Prostate gland (tissue), 2 donors: ENCODE data around the gene MNT. TPM values are rescaled to one million over a fixed set of nuclear protein-coding genes. Genes with fewer than 3 reads are reported as not detected.
A peak's percentile ranks its signal among the peaks of the same experiment; 100 is the strongest.

ENCODE experiments used
- DNase-seq: peaks from one replicate; pipeline ENCODE4 v3.0.0-alpha.2; 2019; ENCODE audit warnings: low spot score
- H3K27ac ChIP-seq, 2 donors: fragments of 200-600 bp; sonication (generic); 2 replicates each; pipeline ENCODE4 v1.5.1; 2017 to 2019
- H3K27me3 ChIP-seq: fragments of 200-600 bp; sonication (generic); replicated peaks from 2 replicates; pipeline ENCODE4 v1.5.1; 2019; ENCODE audit not compliant: insufficient read depth
- H3K36me3 ChIP-seq, 2 donors: fragments of 200-600 bp; sonication (generic); 1 replicate in 1 of 2; 2 replicates in 1 of 2; pipeline versions ENCODE4 v1.5.1 to v1.8.1; 2017 to 2019
- H3K4me1 ChIP-seq: fragments of 200-600 bp; sonication (generic); replicated peaks from 2 replicates; pipeline ENCODE4 v1.5.1; 2019
- H3K4me3 ChIP-seq, 2 donors: fragments of 200-600 bp; sonication (generic); 2 replicates each; pipeline ENCODE4 v1.5.1; 2017 to 2019
- H3K9me3 ChIP-seq: fragments of 200-600 bp; sonication (generic); 2 replicates; pipeline ENCODE4 v1.5.1; 2017
- POLR2A ChIP-seq: fragments of 450-650 bp; IDR thresholded peaks from one replicate; pipeline ENCODE4 v1.6.1; 2016; ENCODE audit warnings: antibody characterized with exemption, mild to moderate bottlenecking
- POLR2AphosphoS5 ChIP-seq: sonication (generic); formaldehyde crosslinking; IDR thresholded peaks from one replicate; pipeline ENCODE4 v1.6.1; 2017; ENCODE audit warnings: antibody characterized with exemption
- WGBS: methylation state at CpG from one replicate; pipeline ENCODE4 v1.1.5; 2018; 5-methylcytosine and 5-hydroxymethylcytosine counted together
- intact Hi-C: fragments of 100-400 bp; cut with DNase I; formaldehyde crosslinking; loops from one replicate; pipeline ENCODE4 v1.14.2; 2022
- total RNA-seq, 2 donors: library from RNA; depleted of rRNA; stranded (reverse); fragments of >200 nt; gene quantifications; one replicate each; pipeline ENCODE4 v1.1.0, GENCODE V29; 2016
- TF ChIP-seq, protein P1 (sequence below), 4 experiments: fragments of 200-600 bp in 2 of 4; fragments of 450-650 bp in 2 of 4; sonication (generic) in 2 of 4; IDR thresholded peaks; 1 replicate in 3 of 4; 2 replicates in 1 of 4; pipeline ENCODE4 v1.5.1; 2016 to 2019; ENCODE audit warnings: antibody characterized with exemption in 4 of 4, mild to moderate bottlenecking in 2 of 4, moderate library complexity in 2 of 4

The MNT gene
- total RNA-seq, 2 donors from 2014 or later: 14.8 to 32.0 TPM

DNA sequence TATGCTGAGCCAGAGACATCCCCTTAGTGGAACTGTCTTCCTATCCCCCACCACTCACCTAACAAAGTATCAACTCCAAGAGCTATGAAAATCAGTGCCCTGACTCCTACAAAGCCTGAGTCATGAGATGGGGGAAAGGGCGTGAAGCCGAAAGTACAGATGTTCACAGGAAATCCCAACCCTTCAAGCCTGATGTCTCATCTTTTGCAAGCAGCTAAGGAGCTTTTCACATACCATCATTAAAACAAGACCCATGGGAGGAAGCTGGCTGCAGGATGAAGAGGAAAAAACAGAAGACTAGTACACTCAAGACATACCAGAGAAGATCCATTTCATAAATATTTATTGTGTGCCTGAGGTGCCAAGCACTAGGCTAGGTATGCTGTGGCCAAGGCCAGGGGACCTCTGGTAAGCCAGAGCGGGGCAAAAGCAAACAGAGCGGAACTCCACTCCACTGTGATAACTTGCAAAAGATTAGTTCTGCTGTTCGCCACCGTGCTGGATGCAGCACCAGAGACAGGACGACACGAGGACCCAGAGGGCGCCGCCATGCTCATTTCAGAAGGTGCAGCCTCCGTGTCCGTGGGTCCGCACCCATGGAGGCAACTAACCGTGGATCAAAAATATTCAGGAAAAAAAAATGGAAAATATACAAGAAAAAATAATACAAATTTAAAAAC, 4.5 kb upstream of the MNT start:
- H3K36me3 ChIP-seq: no peaks in the 10 kb centered on the region
- no peak for DNase-seq
- no peak overlapping the region for H3K4me3 ChIP-seq
- intact Hi-C loops: no loop called here
- WGBS: 72% methylated on average over 14 of the region's 14 CpGs
- H3K9me3 ChIP-seq: no peaks in the 10 kb centered on the region
- H3K27me3 ChIP-seq: no peaks in the 10 kb centered on the region
- peak overlapping the region; percentile 15 to 30 for H3K27ac ChIP-seq
- TF ChIP-seq, protein P1, sequence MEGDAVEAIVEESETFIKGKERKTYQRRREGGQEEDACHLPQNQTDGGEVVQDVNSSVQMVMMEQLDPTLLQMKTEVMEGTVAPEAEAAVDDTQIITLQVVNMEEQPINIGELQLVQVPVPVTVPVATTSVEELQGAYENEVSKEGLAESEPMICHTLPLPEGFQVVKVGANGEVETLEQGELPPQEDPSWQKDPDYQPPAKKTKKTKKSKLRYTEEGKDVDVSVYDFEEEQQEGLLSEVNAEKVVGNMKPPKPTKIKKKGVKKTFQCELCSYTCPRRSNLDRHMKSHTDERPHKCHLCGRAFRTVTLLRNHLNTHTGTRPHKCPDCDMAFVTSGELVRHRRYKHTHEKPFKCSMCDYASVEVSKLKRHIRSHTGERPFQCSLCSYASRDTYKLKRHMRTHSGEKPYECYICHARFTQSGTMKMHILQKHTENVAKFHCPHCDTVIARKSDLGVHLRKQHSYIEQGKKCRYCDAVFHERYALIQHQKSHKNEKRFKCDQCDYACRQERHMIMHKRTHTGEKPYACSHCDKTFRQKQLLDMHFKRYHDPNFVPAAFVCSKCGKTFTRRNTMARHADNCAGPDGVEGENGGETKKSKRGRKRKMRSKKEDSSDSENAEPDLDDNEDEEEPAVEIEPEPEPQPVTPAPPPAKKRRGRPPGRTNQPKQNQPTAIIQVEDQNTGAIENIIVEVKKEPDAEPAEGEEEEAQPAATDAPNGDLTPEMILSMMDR (IDR thresholded peaks at IDR 0.05): no peak
- no peak for TF ChIP-seq POLR2A
- no peak for TF ChIP-seq POLR2AphosphoS5
- H3K4me1 ChIP-seq: peaks cover 9% of the 10 kb centered on the region

DNA sequence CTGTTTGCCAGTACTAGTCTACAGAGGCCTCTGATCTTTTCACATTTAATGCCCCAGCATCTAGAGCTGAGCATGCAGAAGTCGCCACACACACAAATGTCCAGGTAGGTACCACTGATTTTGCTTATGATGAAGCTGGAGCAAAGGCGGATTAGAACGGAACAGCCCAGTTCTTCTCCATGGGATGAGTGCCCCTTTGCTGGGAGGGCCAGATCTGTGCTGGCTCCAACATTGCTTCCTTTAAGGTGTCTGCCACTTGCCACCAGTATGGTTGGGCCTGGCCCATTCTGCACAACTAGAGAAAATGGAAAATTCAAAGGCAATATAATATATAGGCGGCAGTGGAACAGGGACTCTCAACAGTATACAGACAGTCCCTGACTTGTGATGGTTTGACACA, 2.2 kb upstream of the MNT start:
- Histone ChIP-seq H3K27ac (peak overlapping the region in 1 of 2 donors; percentile 99), H3K4me3 (no peak overlapping the region), H3K4me1 (peaks cover 12% of the 10 kb centered on the region), H3K27me3 (no peaks in the 10 kb centered on the region), H3K36me3 (no peaks in the 10 kb centered on the region), H3K9me3 (no peaks in the 10 kb centered on the region)
- intact Hi-C loops: no loop called here
- DNase-seq: no peak
- WGBS: 91% methylated on average over 4 of the region's 4 CpGs
- TF ChIP-seq, protein P1 (IDR thresholded peaks at IDR 0.05): no peak
- no peak for TF ChIP-seq POLR2AphosphoS5
- TF ChIP-seq POLR2A: no peak

DNA sequence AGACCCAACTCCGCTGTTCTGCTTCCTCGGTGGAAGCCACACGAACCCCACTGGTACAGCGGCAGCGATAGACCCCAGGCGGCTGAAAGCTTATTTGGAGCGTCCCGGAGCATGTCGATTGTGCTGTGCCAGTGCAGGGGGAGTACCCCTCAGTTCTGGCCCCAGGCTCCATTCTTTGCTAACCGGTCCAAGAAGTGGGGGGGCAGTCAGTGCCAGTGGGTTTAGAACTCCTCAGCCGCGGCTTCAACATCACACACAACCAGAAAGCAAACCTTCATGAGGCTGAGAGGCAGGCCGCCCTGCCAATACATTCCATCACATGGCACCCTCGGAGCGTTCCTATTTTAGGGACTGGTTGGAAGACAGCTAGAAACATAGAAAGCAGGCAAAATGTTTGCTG, 1.7 kb upstream of the MNT start:
- no peaks in the 10 kb centered on the region for H3K27me3 ChIP-seq
- WGBS: 12% methylated on average over 15 of the region's 15 CpGs
- H3K4me3 ChIP-seq: peak overlapping the region; percentile 92 to 94
- H3K9me3 ChIP-seq: no peaks in the 10 kb centered on the region
- no peaks in the 10 kb centered on the region for H3K36me3 ChIP-seq
- peaks cover 17% of the 10 kb centered on the region for H3K4me1 ChIP-seq
- intact Hi-C loops: no loop called here
- no peak for TF ChIP-seq POLR2A
- TF ChIP-seq POLR2AphosphoS5: no peak
- TF ChIP-seq, protein P1 (IDR thresholded peaks at IDR 0.05): no peak
- peak overlapping the region; percentile 97 to 99 for H3K27ac ChIP-seq
- DNase-seq: no peak

DNA sequence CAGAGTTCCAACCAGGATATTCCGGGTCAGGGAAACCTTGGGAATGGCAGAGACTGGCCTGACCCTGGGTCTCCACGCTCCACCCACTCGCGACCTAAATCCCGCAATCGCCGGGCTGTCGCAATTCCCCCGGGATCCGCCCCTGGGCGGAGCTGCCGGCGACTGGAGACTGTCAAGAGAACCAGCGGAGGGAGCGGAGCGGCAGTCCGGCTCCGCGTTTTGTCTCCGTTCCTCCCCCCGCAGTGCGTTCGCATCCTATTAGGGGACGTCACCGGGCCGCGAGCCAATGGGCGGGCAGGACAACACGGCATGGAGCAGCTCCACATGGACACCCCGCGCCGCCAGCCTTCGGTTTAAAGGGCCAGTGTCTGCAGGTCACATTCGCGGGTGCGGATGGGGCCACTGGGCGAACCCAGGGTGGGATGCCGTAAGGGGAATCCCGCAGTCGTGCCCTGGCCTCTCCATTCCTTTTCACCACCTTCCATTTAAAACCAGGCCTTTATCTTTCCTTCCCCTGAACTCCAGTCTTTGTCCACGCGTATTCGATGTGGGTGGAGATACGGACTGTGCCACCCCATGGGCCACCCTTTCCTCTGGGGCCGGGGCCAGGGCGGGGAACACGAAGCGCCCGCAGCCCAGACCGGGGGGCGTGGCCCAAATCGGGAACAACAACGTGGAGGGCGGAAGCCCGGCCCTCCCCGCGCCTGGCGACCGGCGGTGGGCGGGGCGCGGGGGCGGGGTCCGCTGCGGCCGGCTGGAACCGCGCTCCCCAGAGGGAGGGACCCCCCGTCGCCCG, 764 bp upstream of the MNT start:
- DNase-seq: peak; percentile 100
- WGBS: under 1% methylated on average over 54 of the region's 72 CpGs
- peaks cover 24% of the 10 kb centered on the region for H3K4me1 ChIP-seq
- H3K9me3 ChIP-seq: no peaks in the 10 kb centered on the region
- no peaks in the 10 kb centered on the region for H3K27me3 ChIP-seq
- intact Hi-C loops: no loop called here
- peak overlapping the region; percentile 92 to 94 for H3K4me3 ChIP-seq
- no peaks in the 10 kb centered on the region for H3K36me3 ChIP-seq
- H3K27ac ChIP-seq: peak overlapping the region; percentile 97 to 99
- peak; percentile 95 for TF ChIP-seq POLR2AphosphoS5
- TF ChIP-seq, protein P1 (IDR thresholded peaks at IDR 0.05): no peak
- no peak for TF ChIP-seq POLR2A
